Measurements from ENCODE around the gene KIF22. TPM values are rescaled to one million over a fixed set of nuclear protein-coding genes. Genes with fewer than 3 reads are reported as not detected.
"Not testable (repeated sequence)": the region's sequence is repeated elsewhere in the genome, so short reads cannot be mapped to it uniquely, and the experiment has no call there.

KIF22 gene
- total RNA-seq, 1 donor from 2014 or later = 33.4 TPM

DNA sequence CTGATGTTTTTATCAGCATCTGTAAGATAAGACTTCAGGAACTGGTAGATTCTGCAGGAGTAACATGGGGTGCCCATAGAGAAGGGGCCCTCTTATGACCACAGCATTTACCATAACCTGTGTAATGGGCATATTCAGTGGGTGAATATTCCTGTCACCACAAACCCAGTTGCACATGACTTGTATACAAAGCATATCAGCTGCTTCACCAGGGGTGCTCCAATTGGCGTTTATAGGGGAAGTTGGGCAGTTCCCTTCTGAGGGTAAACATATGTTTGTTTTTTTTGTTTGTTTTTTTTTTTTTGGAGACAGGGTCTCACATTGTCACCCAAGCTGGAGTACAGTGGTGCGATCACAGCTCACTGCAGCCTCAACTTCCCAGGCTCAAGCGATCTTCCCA lies 24.0 kb upstream of the KIF22 start:
- no peak overlapping the region for H3K27ac ChIP-seq (ENCODE audit: low read depth, low read length)
- H3K36me3 ChIP-seq (ENCODE audit: control insufficient read depth in 3 of 3, insufficient read depth in 3 of 3, low read length in 3 of 3) = no peaks in the 10 kb centered on the region
- H3K4me1 ChIP-seq (ENCODE audit: control insufficient read depth in 3 of 3, insufficient read depth in 3 of 3, low read length in 3 of 3) = peaks cover 4 to 5% (median 5%) of the 10 kb centered on the region in 3 donors
- peaks cover 0 to 4% (median 0%) of the 10 kb centered on the region in 3 donors for H3K27me3 ChIP-seq (ENCODE audit: control insufficient read depth in 3 of 3, insufficient read depth in 3 of 3, low read length in 3 of 3)
- no peak overlapping the region for H3K4me3 ChIP-seq (ENCODE audit: low read length in 3 of 3)
- no peaks in the 10 kb centered on the region for H3K9me3 ChIP-seq (ENCODE audit: control insufficient read depth in 3 of 3, low read length in 3 of 3)
- no peak overlapping the region for H3K9ac ChIP-seq (ENCODE audit: low read depth in 1 of 3, low read length in 3 of 3)

DNA sequence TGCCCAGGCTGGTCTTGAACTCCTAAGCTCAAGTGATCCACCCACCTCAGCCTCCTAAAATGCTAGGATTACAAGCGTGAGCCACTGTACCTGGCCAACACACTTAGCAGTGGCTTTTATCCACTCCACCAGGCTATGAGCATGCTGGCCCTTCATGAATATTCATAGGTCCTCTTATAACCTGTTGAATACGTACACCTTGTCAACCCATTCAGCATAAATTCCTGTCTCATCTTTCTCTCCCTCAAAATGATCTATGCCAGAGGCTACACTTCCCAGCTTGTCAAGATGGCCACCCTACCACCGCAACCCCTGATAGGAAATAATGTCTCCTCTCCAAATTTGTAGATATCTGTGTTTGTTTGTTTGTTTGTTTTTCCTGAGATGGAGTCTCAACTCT lies 23.5 kb upstream of the KIF22 start:
- H3K27ac ChIP-seq (ENCODE audit: low read depth, low read length) = no peak overlapping the region
- H3K9me3 ChIP-seq (ENCODE audit: control insufficient read depth in 3 of 3, low read length in 3 of 3) = no peaks in the 10 kb centered on the region
- H3K4me1 ChIP-seq (ENCODE audit: control insufficient read depth in 3 of 3, insufficient read depth in 3 of 3, low read length in 3 of 3) = peaks cover 4 to 5% (median 5%) of the 10 kb centered on the region in 3 donors
- H3K27me3 ChIP-seq (ENCODE audit: control insufficient read depth in 3 of 3, insufficient read depth in 3 of 3, low read length in 3 of 3) = peaks cover 0 to 4% (median 0%) of the 10 kb centered on the region in 3 donors
- H3K4me3 ChIP-seq (ENCODE audit: low read length in 3 of 3) = no peak overlapping the region
- no peak overlapping the region for H3K9ac ChIP-seq (ENCODE audit: low read depth in 1 of 3, low read length in 3 of 3)
- H3K36me3 ChIP-seq (ENCODE audit: control insufficient read depth in 3 of 3, insufficient read depth in 3 of 3, low read length in 3 of 3) = no peaks in the 10 kb centered on the region

DNA sequence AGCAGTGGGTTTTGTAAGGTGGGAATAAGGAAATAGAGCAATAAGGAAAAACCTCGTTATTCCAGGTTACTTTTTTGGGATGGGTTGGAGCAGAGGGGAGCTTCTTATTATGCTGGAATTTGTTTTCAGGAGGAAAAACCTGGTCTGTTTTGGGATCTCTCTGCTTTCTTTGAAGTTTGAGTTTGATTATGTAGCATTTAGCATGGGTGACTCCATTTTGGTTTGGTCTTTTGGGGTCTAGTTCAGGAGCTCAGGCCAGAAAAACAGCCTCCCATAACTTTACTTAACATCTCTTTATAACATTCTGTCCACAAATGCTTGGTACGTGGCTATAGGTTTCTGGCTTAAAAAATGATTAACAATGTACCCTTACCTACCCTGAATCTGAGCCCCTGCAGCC lies 21.0 kb upstream of the KIF22 start:
- Histone ChIP-seq H3K27ac (ENCODE audit: low read depth, low read length) (no peak overlapping the region), H3K9me3 (ENCODE audit: control insufficient read depth in 3 of 3, low read length in 3 of 3) (no peaks in the 10 kb centered on the region), H3K9ac (ENCODE audit: low read depth in 1 of 3, low read length in 3 of 3) (no peak overlapping the region), H3K4me3 (ENCODE audit: low read length in 3 of 3) (no peak overlapping the region), H3K27me3 (ENCODE audit: control insufficient read depth in 3 of 3, insufficient read depth in 3 of 3, low read length in 3 of 3) (peaks cover 0 to 1% (median 0%) of the 10 kb centered on the region in 3 donors), H3K4me1 (ENCODE audit: control insufficient read depth in 3 of 3, insufficient read depth in 3 of 3, low read length in 3 of 3) (peaks cover 4 to 5% (median 5%) of the 10 kb centered on the region in 3 donors), H3K36me3 (ENCODE audit: control insufficient read depth in 3 of 3, insufficient read depth in 3 of 3, low read length in 3 of 3) (no peaks in the 10 kb centered on the region)

DNA sequence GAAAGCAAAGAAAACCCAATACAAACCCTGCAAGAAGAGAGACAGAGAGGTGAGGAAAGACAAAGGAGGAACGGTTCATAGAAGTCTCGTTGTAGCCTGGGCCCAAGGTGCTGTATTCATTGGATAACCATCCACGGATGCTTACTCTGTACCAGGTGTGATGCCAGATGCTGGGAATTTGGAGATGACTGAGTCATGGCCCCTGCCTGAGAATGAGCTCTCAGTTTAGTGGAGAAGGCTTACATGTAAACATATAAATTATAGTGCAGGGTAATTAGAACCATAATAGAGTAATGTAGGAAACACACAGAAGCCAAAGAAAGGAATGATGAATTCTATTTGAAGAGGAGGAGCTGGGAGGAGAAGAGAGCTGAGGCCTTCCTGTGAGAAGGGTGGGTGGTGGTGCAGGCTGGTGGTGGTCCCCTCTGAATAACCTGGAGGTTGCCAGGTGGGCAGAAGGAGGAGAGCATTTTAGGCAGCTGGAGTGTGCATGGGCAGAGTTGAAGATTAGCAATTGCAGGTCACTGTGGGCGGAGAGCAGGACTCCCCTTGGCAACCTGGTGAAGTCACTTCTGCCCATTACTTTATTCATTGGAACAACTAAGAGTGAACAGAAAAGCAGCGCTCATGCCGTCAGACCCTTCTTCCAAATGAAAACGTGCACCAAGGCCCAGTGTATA lies 20.2 kb upstream of the KIF22 start:
- Histone ChIP-seq H3K4me3 (ENCODE audit: low read length in 3 of 3) (no peak overlapping the region), H3K9me3 (ENCODE audit: control insufficient read depth in 3 of 3, low read length in 3 of 3) (no peaks in the 10 kb centered on the region), H3K36me3 (ENCODE audit: control insufficient read depth in 3 of 3, insufficient read depth in 3 of 3, low read length in 3 of 3) (no peaks in the 10 kb centered on the region), H3K4me1 (ENCODE audit: control insufficient read depth in 3 of 3, insufficient read depth in 3 of 3, low read length in 3 of 3) (peaks cover 2% of the 10 kb centered on the region in 3 donors), H3K9ac (ENCODE audit: low read depth in 1 of 3, low read length in 3 of 3) (no peak overlapping the region), H3K27ac (ENCODE audit: low read depth, low read length) (no peak overlapping the region), H3K27me3 (ENCODE audit: control insufficient read depth in 3 of 3, insufficient read depth in 3 of 3, low read length in 3 of 3) (peaks cover 0 to 3% (median 0%) of the 10 kb centered on the region in 3 donors)

DNA sequence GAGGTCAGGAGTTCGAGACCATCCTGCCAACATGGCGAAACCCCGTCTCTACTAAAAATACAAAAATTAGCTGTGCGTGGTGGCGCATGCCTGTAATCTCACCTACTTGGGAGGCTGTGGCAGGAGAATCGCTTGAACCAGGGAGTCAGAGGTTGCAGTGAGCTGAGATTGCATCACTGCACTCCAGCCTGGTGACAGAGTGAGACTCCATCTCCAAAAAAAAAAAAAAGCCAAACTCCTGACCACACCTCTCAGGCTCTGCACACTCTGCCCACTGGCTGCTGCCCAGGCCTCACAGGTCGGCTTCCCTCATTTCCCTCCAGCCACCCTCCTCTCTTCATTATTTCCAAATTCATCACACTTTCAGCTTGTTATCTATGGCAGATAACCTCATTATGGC lies 18.2 kb upstream of the KIF22 start:
- not testable (repeated sequence) for H3K36me3 ChIP-seq (ENCODE audit: control insufficient read depth in 3 of 3, insufficient read depth in 3 of 3, low read length in 3 of 3); H3K4me3 ChIP-seq (ENCODE audit: low read length in 3 of 3); H3K4me1 ChIP-seq (ENCODE audit: control insufficient read depth in 3 of 3, insufficient read depth in 3 of 3, low read length in 3 of 3); H3K27ac ChIP-seq (ENCODE audit: low read depth, low read length); H3K9me3 ChIP-seq (ENCODE audit: control insufficient read depth in 3 of 3, low read length in 3 of 3); H3K9ac ChIP-seq (ENCODE audit: low read depth in 1 of 3, low read length in 3 of 3); H3K27me3 ChIP-seq (ENCODE audit: control insufficient read depth in 3 of 3, insufficient read depth in 3 of 3, low read length in 3 of 3)

DNA sequence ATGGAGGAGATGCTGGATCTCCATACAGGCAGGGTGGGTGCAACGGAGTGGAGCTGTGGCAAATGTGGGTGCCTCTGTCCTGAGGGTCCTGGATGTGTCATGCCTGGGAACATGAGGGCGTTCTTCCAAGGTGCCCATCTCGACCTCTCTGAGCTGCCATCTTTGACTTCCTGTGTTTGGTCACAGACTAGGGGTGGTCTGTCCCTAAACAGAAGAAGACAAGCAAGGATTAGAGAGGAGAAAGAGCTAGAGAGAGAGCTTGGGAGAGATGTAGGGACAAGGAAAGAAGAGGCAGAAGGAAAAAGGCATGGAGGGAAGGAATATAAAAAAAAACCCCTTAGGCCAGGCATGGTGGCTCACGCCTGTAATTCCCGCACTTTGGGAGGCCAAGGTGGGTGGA lies 15.8 kb upstream of the KIF22 start:
- Histone ChIP-seq H3K27me3 (ENCODE audit: control insufficient read depth in 3 of 3, insufficient read depth in 3 of 3, low read length in 3 of 3) (peaks cover 5 to 8% (median 7%) of the 10 kb centered on the region in 3 donors), H3K4me3 (ENCODE audit: low read length in 3 of 3) (no peak overlapping the region), H3K9ac (ENCODE audit: low read depth in 1 of 3, low read length in 3 of 3) (no peak overlapping the region), H3K4me1 (ENCODE audit: control insufficient read depth in 3 of 3, insufficient read depth in 3 of 3, low read length in 3 of 3) (no peaks in the 10 kb centered on the region), H3K36me3 (ENCODE audit: control insufficient read depth in 3 of 3, insufficient read depth in 3 of 3, low read length in 3 of 3) (no peaks in the 10 kb centered on the region), H3K9me3 (ENCODE audit: control insufficient read depth in 3 of 3, low read length in 3 of 3) (no peaks in the 10 kb centered on the region), H3K27ac (ENCODE audit: low read depth, low read length) (no peak overlapping the region)

DNA sequence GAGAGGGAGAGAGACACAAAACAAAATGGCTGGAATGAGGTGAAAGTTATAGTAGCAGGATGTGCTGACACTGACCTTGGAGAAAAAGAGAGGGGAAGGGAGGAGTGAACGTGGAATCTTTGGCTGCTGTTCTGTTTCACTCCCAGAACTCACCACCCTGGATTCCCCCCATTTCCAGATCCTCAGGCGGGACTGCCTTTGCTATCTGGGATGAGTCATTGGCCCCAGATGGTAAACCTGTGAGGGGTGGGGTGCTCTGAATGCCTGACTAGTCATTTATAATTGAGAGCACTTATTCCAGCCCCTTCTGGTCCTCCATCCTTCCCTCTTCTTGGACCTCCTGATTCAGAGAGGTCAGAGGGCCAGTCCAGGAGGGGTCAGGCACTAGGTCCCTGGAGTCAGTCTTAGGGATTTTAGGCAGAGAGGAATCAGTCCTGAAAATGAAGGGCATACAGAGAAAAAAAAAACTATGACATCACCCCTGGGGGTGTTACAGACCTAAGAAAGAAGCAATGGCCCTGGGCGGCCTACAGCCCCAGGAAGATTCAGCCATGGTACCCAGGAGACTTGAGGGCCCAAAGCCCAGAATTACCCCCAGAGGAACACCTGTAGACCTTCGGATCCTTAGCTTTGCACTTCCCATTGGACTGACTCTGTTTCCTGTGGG lies 14.7 kb upstream of the KIF22 start:
- Histone ChIP-seq H3K27me3 (ENCODE audit: control insufficient read depth in 3 of 3, insufficient read depth in 3 of 3, low read length in 3 of 3) (peaks cover 7 to 19% (median 9%) of the 10 kb centered on the region in 3 donors), H3K36me3 (ENCODE audit: control insufficient read depth in 3 of 3, insufficient read depth in 3 of 3, low read length in 3 of 3) (no peaks in the 10 kb centered on the region), H3K4me3 (ENCODE audit: low read length in 3 of 3) (no peak overlapping the region), H3K9ac (ENCODE audit: low read depth in 1 of 3, low read length in 3 of 3) (no peak overlapping the region), H3K27ac (ENCODE audit: low read depth, low read length) (no peak overlapping the region), H3K4me1 (ENCODE audit: control insufficient read depth in 3 of 3, insufficient read depth in 3 of 3, low read length in 3 of 3) (no peaks in the 10 kb centered on the region), H3K9me3 (ENCODE audit: control insufficient read depth in 3 of 3, low read length in 3 of 3) (no peaks in the 10 kb centered on the region)

DNA sequence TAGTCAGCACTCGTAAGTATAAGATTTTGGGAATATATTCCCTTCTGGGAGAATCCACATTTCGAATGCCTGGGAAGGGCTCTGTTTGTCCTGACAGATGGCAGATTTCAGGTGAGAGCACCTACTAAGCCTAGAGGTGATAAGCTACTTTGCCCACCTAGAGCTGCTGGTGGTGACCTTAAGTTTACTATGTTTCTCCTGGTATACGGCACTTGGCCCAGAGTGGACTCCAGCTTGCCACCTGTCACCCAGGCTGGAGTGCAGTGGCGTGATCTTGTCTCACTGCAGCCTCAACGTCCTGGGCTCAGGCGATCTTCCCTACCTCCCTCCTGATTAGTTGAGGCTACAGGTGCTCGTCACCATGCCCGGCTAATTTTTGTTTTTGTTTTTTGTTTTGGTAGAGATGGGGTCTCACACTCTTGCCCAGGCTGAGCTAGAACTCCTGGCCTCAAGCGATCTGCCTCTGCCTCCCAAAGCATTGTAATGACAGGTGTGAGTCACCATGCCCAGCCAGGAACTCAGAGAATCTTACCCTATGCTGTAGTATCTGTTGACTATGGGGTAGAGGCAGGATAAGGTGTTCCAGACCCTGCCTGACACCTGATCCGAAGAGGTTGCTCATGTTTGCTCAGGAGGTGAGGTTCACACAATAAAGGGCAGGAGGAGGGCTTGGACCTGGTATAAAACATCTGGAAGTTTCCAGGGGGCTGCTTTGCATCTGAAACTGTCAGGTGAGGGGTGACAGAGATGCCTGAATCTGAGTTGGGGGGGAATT lies 12.8 kb upstream of the KIF22 start, which contains the start of gene ZG16:
TSS of gene ZG16 (plus strand) at position 681 of the 775 bp plus-strand sequence. CDS start 1,011 bp downstream, outside the sequence.
- Histone ChIP-seq H3K4me1 (ENCODE audit: control insufficient read depth in 3 of 3, insufficient read depth in 3 of 3, low read length in 3 of 3) (no peaks in the 10 kb centered on the region), H3K27me3 (ENCODE audit: control insufficient read depth in 3 of 3, insufficient read depth in 3 of 3, low read length in 3 of 3) (peaks cover 7 to 21% (median 9%) of the 10 kb centered on the region in 3 donors), H3K9ac (ENCODE audit: low read depth in 1 of 3, low read length in 3 of 3) (no peak within 1 kb of the TSS), H3K4me3 (ENCODE audit: low read length in 3 of 3) (no peak within 1 kb of the TSS), H3K9me3 (ENCODE audit: control insufficient read depth in 3 of 3, low read length in 3 of 3) (no peaks in the 10 kb centered on the region), H3K27ac (ENCODE audit: low read depth, low read length) (no peak within 1 kb of the TSS), H3K36me3 (ENCODE audit: control insufficient read depth in 3 of 3, insufficient read depth in 3 of 3, low read length in 3 of 3) (no peaks in the 10 kb centered on the region)

DNA sequence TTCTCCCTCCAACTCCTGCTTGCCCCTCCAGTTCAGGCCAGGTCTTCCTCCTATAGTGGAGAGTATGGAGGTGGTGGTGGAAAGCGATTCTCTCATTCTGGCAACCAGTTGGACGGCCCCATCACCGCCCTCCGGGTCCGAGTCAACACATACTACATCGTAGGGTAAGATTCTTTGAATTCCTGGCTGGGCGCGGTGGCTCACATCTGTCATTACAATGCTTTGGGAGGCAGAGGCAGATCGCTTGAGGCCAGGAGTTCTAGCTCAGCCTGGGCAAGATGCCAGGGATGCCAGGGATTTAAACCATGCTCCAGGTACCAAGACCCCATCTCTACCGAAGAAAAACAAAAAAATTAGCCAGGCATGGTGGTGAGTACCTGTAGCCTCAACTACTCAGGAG lies 11.1 kb upstream of the KIF22 start:
- no peaks in the 10 kb centered on the region for H3K36me3 ChIP-seq (ENCODE audit: control insufficient read depth in 3 of 3, insufficient read depth in 3 of 3, low read length in 3 of 3)
- H3K4me3 ChIP-seq (ENCODE audit: low read length in 3 of 3) = no peak overlapping the region
- no peaks in the 10 kb centered on the region for H3K4me1 ChIP-seq (ENCODE audit: control insufficient read depth in 3 of 3, insufficient read depth in 3 of 3, low read length in 3 of 3)
- no peaks in the 10 kb centered on the region for H3K9me3 ChIP-seq (ENCODE audit: control insufficient read depth in 3 of 3, low read length in 3 of 3)
- no peak overlapping the region for H3K9ac ChIP-seq (ENCODE audit: low read depth in 1 of 3, low read length in 3 of 3)
- H3K27ac ChIP-seq (ENCODE audit: low read depth, low read length) = no peak overlapping the region
- peaks cover 7 to 20% (median 9%) of the 10 kb centered on the region in 3 donors for H3K27me3 ChIP-seq (ENCODE audit: control insufficient read depth in 3 of 3, insufficient read depth in 3 of 3, low read length in 3 of 3)
